T-helper 1 cell (primary cell): Measurements from ENCODE around the gene MAPKAPK2.
"Not testable (repeated sequence)": the region's sequence is repeated elsewhere in the genome, so short reads cannot be mapped to it uniquely, and the experiment has no call there.

ENCODE experiments used
- DNase-seq, 5 donors: peaks; one replicate each; pipeline ENCODE4 v3.0.0-alpha.2; 2012 to 2020
- total RNA-seq, 4 donors: gene quantifications; one replicate each; lab custom pipeline; 2026; lab: John Stamatoyannopoulos, UW

The MAPKAPK2 gene
- total RNA-seq: 98.9 to 242 (median 140) reads per million in 4 donors

GRCh38 chr1:206684478-206685333 is at the start of gene MAPKAPK2:
MAPKAPK2 (plus strand) TSS chr1:206684905; CDS start chr1:206685230, 325 bp downstream.
- peak; percentile 65 to 80 (median 71) for DNase-seq

GRCh38 chr1:206635080-206635977 is 49.4 kb upstream of the MAPKAPK2 start, which contains the start of gene DYRK3:
DYRK3 (plus strand) TSS chr1:206635536; CDS start chr1:206635704, 168 bp downstream.
- peak; percentile 81 to 94 (median 86) for DNase-seq

GRCh38 chr1:206635978-206636345 is 48.7 kb upstream of the MAPKAPK2 start:
- peak in 1 of 5 donors; percentile 9 for DNase-seq

- no peak for DNase-seq
Measured at GRCh38 chr1:206636671-206637070, 48.0 kb upstream of the MAPKAPK2 start.

- DNase-seq: no peak
Measured at GRCh38 chr1:206637605-206638004, 47.1 kb upstream of the MAPKAPK2 start.

GRCh38 chr1:206642074-206642473 is 42.6 kb upstream of the MAPKAPK2 start:
- DNase-seq: not testable (repeated sequence)

GRCh38 chr1:206643118-206643698 is 41.5 kb upstream of the MAPKAPK2 start:
- DNase-seq: no peak

- no peak for DNase-seq
Measured at GRCh38 chr1:206646504-206646903, 38.2 kb upstream of the MAPKAPK2 start.

- no peak for DNase-seq
Measured at GRCh38 chr1:206647224-206647623, 37.5 kb upstream of the MAPKAPK2 start.

GRCh38 chr1:206649261-206649921 is 35.3 kb upstream of the MAPKAPK2 start:
- no peak for DNase-seq

GRCh38 chr1:206651014-206651413 is 33.7 kb upstream of the MAPKAPK2 start:
- no peak for DNase-seq

- DNase-seq: no peak
Measured at GRCh38 chr1:206651958-206652890, 32.5 kb upstream of the MAPKAPK2 start.

- DNase-seq: no peak
Measured at GRCh38 chr1:206653715-206654459, 30.8 kb upstream of the MAPKAPK2 start.

- no peak for DNase-seq
Measured at GRCh38 chr1:206654828-206655227, 29.9 kb upstream of the MAPKAPK2 start.

GRCh38 chr1:206655471-206655882 is 29.2 kb upstream of the MAPKAPK2 start:
- no peak for DNase-seq

- no peak for DNase-seq
Measured at GRCh38 chr1:206656936-206657335, 27.8 kb upstream of the MAPKAPK2 start.

- DNase-seq: no peak
Measured at GRCh38 chr1:206657751-206658150, 27.0 kb upstream of the MAPKAPK2 start.

- DNase-seq: peak in 4 of 5 donors; percentile 29 to 44 (median 38)
Measured at GRCh38 chr1:206658264-206658980, 26.3 kb upstream of the MAPKAPK2 start.

- no peak for DNase-seq
Measured at GRCh38 chr1:206658981-206659273, 25.8 kb upstream of the MAPKAPK2 start.

GRCh38 chr1:206660136-206660535 is 24.6 kb upstream of the MAPKAPK2 start:
- no peak for DNase-seq
